Skin epidermis (tissue), 12 donors: ENCODE data around the gene UHRF1.
"Not testable (repeated sequence)": the region's sequence is repeated elsewhere in the genome, so short reads cannot be mapped to it uniquely, and the experiment has no call there.

ENCODE experiments used
- H3K27ac ChIP-seq, 21 experiments: fragments of 200-600 bp; sonication (generic) in 11 of 21; one replicate each; pipeline ENCODE4 v1.5.0; 2020; ENCODE audit warnings: mild to moderate bottlenecking in 3 of 21, inconsistent platforms in 2 of 21, moderate library complexity in 2 of 21
- H3K4me3 ChIP-seq, 7 experiments: fragments of 200-600 bp; sonication (generic) in 2 of 7; one replicate each; pipeline ENCODE4 v1.5.0; 2020; ENCODE audit warnings: inconsistent platforms in 2 of 7, mild to moderate bottlenecking in 2 of 7, moderate library complexity in 1 of 7

The UHRF1 gene

DNA sequence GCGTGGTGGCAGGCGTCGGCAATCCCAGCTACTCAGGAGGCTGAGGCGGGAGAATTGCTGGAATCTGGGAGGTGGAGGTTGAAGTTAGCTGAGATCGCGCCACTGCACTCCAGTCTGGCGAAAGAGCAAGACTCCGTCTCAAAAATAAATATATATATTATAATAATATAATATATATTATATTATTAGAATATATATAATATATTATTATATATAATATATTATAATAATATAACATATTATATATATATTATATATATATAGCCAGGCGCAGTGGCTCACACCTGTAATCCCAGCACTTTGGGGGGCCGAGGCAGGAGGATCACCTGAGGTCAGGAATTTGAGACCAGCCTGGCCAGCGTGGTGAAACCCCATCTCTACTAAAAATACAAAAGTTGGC is 16.3 kb upstream of the UHRF1 start:
- not testable (repeated sequence) for H3K27ac ChIP-seq, H3K4me3 ChIP-seq

DNA sequence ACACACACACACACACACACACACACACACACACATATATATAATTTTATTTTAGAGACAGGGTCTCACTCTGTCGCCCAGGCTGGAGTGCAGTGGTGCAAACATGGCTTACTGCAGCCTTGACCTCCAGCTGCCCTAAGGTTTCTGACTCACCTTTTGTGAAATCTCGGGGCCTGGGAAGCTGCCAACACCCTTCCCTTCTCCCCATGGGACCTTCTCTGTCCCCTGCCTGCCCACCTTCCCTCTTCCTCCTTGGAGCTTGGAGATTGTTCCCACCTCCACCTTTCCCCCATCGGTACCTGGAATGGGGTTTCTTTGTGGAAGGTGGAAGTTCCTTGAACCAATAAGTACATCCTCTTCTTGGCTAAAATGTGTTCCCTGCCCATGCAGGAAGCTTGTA is 12.9 kb upstream of the UHRF1 start:
- Histone ChIP-seq H3K4me3 (no peak overlapping the region), H3K27ac (no peak overlapping the region)

DNA sequence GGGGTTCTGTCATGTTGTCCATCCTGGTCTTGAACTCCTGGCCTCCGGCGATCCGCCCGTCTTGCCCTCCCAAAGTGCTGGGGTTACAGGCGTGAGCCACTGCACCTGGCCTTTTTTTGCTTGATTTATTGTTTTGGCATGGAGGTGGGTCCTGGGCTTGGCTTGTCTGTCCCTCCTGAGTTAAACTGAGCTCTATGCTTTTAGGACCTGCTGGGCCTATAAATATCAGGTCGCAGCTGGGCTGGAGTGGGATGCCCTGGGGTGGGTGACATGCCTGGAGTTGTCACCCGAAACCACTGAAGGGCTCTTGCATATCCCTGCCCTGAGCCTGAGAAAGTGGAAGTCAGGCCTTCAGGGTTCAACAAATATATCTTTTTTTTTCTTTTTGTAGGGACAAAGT is 12.2 kb upstream of the UHRF1 start:
- Histone ChIP-seq H3K27ac (no peak overlapping the region), H3K4me3 (no peak overlapping the region)

DNA sequence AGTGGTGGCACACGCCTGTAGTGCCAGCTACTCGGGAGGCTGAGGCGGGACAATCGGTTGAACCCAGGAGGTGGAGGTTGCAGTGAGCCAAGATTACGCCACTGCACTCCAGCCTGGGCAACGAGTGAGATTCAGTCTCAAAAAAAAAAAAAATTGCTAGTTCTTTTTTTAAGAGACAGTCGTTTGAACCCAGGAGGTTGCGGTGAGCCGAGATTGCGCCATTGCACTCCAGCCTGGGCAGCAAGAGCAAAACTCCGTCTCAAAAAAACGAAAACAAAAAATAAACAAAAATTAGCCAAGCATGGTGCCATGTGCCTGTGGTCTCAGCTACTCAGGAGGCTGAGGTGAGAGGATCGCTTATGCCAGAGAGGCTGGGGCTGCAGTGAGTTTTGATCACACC is 8.4 kb upstream of the UHRF1 start:
- not testable (repeated sequence) for H3K4me3 ChIP-seq, H3K27ac ChIP-seq

DNA sequence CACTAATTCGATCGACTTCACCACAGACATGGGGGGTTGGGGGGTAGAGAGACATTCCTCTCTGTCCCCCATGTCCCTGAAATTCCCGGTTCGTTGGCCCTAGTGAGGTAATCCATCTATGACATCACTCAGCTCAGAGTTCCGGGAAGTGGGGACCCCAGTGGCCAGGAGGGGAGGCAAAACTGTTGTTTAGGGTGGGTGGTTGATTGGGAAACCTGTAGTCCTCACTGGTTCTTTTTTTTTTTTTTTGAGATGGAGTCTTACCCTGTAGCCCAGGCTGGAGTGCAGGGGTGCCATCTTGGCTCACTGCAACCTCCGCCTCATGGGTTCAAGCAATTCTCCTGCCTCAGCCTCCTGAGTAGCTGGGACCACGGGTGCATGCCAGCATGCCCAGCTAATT is 6.5 kb upstream of the UHRF1 start, which contains the start of gene ARRDC5:
Gene ARRDC5, minus strand, starts transcription at position 101 of the 400 bp plus-strand sequence. Its CDS starts 71 bp downstream, at position 30.
- no peak within 1 kb of the TSS for H3K4me3 ChIP-seq
- H3K27ac ChIP-seq = no peak within 1 kb of the TSS

DNA sequence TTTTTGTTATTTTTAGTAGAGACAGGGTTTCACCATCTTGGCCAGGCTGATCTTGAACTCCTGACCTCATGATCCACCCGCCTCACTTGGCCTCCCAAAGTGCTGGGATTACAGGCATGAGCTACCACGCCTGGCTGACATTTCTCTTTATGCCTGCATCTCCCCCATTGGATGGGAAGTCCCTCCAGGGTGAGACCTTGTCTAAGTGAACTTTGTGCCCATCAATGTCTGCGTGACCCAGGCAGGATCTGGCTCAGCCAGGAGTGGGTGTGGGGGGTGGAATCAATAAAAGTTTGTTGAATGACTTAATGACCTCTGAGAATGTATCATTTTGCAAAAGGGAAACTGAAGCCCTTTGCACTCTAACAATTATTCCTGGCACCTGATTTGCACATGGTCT is 4.8 kb upstream of the UHRF1 start:
- H3K27ac ChIP-seq = no peak overlapping the region
- H3K4me3 ChIP-seq = no peak overlapping the region

DNA sequence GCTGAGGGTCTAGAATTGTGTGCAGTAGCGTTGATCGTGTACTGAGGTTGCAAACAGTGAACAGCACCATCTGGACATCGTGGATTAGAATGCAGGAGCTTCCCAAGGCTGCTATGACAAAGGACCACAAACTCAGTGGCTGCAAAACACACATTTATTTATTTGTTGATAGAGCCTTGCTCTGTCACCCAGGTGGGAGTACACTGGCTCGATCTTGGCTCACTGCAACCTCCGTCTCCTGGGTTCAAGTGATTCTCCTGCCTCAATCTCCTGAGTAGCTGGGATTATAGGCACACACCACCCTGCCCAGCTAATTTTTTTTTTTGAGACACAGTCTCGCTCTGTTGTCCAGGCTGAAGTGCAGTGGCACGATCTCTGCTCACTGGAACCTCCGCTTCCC is 2.3 kb upstream of the UHRF1 start:
- Histone ChIP-seq H3K4me3 (no peak overlapping the region), H3K27ac (no peak overlapping the region)

DNA sequence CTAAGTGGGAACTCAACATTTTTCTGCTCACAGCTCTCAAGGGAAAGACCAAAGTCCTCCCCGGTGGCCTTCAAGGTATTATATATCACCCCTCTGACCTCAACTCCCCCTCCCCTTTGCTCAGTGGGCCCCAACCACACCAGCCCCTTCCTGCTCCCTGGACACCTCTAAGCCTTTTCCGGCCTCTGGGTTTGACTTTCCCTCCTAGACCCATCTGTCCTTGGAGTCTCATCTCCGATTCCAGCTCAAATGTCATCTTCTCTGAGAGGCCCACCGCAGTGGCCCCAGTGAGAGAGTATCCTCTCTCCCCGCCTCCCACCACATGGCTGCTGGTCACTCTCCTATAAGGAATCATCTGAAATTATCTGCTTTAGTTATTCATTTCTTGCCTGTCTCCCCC is 941 bp upstream of the UHRF1 start:
- H3K27ac ChIP-seq = no peak overlapping the region
- H3K4me3 ChIP-seq = no peak overlapping the region

DNA sequence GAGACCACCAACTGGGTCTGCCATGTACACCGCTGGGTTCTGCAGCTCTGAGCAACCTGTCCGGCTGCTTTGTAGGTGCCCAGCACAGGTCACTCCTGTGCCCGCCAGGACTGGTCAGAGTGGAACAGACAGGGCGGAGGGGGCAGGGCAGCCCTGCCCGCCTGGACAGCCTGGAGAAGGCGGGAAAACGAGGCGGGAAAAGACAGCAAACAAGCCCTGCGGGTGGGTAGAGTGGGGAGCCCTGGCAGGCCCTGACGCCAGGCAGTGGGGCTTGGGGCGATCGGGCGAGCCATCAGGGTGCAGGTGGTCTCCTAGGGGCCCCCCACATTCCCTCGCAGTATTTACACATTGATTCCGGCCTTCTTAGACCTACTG is 533 bp upstream of the UHRF1 start:
- H3K27ac ChIP-seq = no peak overlapping the region
- no peak overlapping the region for H3K4me3 ChIP-seq

DNA sequence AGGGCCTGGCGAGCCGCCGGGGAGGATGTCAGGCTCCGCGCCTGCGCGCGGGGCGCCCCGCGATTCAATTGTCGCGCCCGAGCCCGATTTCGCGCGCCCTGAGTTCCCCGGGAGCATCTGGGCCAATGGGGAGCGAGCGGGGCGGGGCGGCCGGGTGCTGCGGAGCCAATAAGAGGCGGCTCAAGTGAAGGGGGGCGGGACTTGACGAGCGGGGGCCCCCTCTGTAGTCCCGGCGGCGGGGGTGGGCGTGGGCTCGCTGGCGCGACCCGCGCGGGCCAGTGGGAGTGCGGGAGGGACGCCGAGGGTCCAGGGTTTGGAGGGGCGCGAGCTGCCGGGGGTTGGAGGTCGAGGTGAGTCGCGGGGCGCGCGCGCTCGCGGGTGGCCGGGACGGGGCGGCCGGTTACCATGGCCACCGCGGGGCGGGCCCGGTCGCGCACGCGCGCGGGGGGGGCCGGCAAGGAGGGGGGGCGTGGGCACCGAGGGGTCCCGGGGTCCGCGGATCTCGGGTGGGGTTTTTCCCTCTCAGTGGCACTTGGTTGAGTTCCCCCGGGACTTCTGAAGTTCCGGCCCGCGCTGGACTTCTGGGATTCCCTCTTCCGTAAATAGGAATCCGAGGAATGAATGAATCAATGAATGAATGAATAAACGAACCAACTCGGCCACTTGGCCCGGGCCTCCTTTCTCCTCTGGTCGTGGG is 744 bp downstream of the UHRF1 start:
- Histone ChIP-seq H3K4me3 (peak overlapping the region; percentile 40 to 80 (median 62)), H3K27ac (peak overlapping the region in 20 of 21 experiments; percentile 23 to 84 (median 68))

DNA sequence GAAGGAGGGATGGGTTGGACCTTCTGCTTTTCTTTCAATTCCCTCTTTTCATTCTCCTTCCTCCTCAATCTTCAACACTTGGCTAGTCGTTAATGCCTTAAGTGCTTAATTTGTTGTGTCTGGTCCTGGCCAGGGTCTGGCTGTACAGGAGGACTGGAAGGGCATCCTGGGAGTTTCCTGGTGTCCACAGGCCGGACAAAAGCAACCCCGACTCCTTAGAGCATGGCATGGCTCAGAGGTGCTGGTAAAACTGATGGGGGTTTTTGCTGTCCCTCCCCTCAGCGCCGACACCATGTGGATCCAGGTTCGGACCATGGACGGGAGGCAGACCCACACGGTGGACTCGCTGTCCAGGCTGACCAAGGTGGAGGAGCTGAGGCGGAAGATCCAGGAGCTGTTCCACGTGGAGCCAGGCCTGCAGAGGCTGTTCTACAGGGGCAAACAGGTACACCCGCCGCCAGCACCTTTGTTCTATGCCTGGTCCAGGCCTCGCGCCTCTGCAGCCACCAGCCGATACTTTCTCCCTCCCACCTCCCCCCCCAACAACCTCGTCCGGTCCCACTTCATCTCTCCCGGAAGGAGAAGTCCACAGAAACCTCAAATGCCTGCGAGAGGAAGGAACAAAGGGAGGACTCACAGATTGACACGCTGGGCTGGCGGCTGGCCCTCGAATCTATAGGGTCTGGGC is 1.4 kb downstream of the UHRF1 start:
- Histone ChIP-seq H3K27ac (peak overlapping the region in 19 of 21 experiments; percentile 10 to 84 (median 70)), H3K4me3 (peak overlapping the region; percentile 40 to 80 (median 62))

DNA sequence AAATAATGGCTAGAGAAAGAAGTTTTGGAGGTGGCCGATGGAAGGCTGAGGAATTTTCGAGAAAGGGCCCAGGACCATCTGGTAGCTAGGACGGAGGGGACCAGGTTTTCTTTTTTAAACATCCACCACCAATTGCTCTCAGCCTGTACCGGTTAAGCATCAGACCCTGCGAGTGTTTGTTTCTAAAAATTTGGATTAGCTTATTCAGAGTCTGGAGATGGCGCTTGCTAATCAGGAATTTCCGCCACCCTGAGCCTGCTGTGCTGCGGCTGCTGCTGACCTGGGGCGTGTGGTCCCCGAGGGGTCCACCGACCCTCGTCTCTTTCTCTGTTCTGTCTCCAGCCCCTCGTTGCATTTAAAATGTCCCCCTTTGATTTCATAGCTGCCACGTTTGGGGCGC is 2.0 kb downstream of the UHRF1 start:
- Histone ChIP-seq H3K4me3 (peak overlapping the region; percentile 19 to 80 (median 60)), H3K27ac (peak overlapping the region in 20 of 21 experiments; percentile 13 to 84 (median 72))

DNA sequence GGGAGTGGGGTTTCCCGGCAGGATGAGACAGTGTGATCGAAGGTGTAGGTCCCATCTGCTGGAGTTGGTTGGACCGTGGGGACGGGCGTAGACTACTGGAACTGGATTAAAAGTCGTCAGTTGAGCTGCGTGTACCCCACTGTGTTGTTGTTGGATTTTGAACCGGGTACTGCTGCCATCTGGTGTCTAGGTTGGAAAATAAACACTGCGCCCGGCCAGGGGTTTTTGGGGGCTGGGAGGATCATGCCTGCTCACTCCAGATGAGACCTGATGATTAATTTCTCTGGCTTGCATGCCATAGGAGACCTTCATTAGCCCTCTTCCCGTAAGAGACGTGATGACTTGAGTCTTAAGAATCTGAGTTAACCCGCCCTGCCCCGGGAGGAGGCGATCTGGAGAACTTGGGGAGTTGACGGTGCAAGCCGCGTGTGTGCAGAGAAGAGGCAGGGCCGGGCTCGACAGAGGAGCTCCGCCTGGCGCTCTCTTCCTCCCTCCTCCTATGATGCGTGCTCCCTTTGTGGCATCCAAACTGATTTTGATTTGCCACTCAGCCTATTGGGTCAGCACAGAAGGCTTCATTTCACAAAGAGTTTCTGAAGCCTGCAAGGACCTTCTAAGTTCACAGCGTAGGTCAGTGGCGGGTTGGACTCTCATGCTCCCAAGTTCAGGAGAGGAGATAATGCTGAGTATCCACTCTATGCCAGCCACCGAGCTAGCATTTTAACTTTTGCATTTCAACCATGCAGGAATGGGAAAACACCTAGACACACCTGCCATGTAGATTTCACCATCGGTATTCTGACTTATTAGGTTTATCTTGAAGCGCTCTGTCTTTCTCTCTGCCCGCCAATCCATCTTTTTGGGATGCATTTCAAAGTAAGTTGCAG is 2.7 kb downstream of the UHRF1 start:
- peak overlapping the region in 6 of 7 experiments; percentile 19 to 80 (median 61) for H3K4me3 ChIP-seq

DNA sequence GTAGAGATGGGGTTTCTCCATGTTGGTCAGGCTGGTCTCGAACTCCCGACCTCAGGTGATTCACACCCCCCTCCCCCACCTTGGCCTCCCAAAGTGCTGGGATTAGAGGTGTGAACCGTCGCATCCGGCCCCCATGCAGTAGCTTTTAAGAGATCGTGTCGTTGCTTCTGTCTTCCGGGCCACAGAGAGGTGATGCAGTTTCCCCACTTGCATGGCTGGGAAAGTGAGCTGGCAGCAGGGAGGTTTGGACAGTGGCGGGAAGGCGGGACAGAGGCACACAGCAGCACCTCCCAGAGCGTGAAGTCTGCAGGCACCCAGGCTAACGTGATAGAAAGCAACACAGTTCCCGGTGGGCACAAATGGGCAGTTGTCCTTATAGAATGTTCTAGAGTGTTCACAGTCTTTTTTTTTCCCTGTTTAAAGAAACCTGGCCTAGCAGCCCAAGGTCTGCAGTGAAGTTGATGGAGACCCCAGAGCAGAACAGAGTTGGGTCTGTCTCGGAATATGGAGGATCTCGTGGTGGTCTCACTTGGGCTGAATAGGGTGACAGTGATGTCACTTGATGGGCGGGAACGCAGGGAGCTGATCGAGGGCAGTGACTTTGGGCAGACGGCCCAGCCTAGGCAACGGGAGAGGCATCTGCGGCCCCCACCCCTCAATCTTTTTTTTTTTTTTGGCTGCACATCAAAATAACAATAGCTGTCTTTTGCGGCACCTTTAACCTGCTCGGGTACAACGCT is 4.9 kb downstream of the UHRF1 start:
- Histone ChIP-seq H3K27ac (peak overlapping the region in 18 of 21 experiments; percentile 9 to 87 (median 73)), H3K4me3 (peak overlapping the region in 3 of 7 experiments; percentile 37 to 42 (median 38))

More for the DNA sequence above, 2.7 kb downstream of the UHRF1 start:
- H3K27ac ChIP-seq = peak overlapping the region in 20 of 21 experiments; percentile 13 to 84 (median 72)

DNA sequence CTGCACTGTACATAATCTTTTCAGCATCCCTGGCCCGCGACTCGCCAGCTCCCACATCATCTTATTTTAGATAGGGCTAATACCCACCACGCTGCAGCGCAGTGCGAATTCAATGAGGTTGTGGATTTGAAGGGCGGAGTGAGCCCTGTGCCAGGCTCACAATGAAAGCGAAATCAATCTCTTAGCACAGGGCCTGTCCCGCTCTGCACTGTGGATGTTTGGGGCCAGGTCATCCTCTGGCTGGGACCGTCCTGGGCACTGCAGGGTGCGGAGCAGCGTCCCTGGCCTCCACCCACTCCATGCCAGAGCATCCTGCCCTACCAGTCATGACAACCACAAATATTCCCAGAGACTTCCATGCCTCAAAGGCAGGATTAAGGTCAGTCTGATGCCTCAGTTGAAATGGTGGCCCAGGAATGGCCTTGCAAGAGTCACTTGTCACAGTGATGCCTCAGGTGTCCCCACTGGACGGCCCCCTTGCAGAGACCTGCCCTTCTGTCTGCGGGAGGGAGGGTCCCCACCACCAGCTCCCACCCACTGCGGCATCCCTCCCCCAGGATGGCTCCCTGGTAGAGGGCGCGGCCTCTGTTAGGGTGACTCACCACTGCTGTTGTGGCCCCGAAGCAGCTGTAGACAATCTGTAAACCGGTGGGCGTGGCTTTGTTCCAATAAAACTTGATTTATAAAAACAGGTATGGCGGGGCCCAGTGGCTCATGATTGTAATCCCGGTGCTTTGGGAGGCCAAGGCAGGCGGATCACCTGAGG is 5.6 kb downstream of the UHRF1 start:
- Histone ChIP-seq H3K4me3 (peak overlapping the region; percentile 6 to 42 (median 31)), H3K27ac (peak overlapping the region in 18 of 21 experiments; percentile 14 to 87 (median 74))

DNA sequence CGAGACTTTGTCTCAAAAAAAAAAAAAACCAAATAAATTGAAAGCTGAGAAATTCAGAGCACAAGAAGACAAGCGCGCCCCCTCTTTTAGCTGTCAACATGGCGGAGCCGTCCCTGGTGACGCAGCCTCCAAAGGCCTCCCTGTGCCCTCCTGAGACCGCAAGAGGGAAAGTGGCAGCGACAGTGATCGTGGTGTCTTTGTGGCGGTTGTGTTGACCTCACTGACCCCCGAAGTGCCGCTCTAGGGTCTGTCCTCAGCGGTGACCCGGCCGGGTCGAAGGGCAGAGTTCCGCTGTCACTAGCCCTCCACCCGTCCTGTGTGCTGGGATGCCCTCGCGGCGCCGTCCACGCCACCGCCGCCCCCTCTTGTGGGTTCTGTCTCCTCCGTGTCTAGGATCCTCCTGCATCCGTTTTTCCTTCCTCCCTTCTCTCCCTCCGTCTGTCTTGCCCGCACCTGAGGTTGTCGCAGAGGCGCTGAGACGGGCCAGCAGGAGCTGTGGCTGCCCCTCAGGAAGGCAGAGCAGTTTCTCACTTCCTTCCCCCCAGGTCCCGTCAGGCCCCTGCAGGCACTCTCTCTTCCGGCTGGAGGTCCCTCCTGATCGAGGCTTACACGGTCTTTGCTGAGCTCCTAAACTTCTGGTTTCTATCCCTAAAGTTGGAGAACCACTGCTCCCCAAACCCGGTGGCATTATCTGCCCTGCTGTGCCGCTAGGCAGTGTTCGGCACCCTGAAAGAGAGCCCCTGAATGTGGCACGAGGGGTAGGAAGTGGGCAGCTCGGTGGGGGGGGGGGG is 7.2 kb downstream of the UHRF1 start:
- H3K4me3 ChIP-seq = peak overlapping the region; percentile 15 to 42 (median 31)
- H3K27ac ChIP-seq = peak overlapping the region in 18 of 21 experiments; percentile 27 to 87 (median 72)

DNA sequence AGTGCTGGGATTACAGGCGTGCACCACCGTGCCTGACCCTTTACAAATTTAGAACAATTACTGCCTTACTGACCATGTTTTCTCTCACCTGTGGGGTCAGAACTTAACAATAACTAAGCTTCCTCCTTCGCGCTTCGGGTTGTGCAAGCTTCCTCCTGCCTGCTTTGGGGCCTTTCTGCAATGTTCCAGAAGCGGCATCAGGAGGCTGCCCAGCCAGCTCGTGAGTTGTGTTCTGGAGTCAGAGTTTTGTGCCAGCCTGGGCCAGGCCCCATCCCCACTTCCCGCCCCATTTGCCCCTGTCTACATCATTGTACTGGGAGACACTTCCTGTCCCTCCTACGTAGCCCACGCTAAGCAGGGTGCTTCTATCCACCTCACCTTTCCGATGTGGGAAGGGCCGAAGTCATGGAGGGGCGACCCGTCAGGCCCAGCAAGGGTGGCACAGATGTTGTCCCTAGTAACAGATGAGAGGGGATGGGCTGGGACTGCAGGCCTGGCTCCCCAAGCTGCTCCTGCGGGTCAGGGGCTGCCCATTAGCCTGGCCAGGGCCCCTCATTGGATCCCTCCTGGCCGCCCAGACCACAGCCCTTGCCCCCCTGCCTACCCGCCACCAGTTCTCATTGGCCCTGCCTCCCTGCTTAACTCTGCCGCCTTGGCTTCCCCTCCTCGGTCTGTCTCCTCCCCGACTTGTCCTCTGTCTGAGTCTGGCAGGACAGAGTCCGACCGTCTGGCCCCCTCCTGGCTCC is 13.4 kb downstream of the UHRF1 start:
- no peak overlapping the region for H3K4me3 ChIP-seq
- no peak overlapping the region for H3K27ac ChIP-seq
